AG20443 (cell line): Measurements from ENCODE around the gene PALM.
"Not testable (repeated sequence)": the region's sequence is repeated elsewhere in the genome, so short reads cannot be mapped to it uniquely, and the experiment has no call there.

Experiments
- DNase-seq: peaks from one replicate; pipeline ENCODE4 v3.0.0; 2012; ENCODE audit warnings: low spot score, mixed read lengths

PALM gene

DNA sequence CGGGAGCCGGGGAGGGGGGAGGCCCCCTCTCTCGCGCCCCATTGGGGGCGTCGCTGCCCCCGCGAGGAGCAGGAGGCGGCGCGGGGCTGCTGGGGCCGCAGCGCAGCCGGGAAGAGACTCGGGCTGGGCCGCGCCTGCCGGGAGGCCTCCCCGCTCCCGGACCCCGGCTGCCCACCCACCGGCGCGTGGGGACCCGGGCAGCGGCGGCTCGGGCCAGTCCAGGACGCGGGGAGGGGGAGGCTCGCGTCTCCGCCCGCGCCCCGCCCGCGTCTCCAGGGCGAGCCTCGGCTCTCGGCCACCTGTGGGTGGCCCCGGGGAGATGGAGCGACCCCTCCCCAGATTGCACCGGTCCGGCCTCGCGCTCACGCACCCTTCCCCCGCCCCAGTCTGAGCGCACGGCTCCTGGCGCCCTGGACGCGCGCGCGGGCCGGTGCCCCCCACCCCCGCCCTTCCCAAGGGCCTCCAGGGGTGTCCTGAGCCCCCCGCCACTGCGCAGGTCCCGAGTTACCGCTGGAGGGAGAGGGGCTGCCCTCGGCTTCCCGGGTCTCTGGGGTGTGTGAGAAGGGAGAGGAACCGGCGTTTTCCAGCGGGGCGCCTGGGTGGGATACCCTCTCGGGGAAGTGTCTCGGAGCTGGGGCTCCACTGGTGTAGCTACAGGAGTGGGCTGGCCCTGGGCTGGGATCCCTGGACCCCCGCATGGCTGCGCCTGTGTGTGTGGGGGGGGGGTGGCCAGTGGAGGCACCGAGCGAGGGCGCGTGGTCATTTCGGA lies 645 bp downstream of the PALM start:
- no peak for DNase-seq

GRCh38 chr19:709965-710571 lies 1.3 kb downstream of the PALM start:
- DNase-seq: no peak

GRCh38 chr19:710767-711166 lies 2.0 kb downstream of the PALM start:
- DNase-seq: no peak

GRCh38 chr19:711254-711653 lies 2.5 kb downstream of the PALM start:
- no peak for DNase-seq

DNA sequence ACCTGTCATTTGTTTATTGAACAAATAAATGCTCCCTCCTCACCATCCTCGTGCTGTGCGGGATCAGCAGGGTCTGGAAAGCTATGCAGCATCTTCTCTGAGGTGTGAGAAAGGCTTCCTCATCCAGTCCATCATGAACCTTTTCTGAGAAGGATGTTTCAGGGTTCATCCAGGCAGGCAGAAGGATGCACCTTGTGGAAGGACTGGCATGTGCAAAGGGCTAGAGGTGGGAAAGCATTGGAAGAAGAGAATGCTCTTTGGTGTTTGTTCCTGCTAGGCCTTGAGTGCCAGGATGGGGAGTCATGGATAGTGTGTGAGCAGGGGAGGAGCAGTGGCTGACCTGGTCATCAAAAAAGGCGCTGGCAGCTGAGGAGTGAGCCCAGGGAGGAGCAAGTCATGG lies 6.6 kb downstream of the PALM start:
- DNase-seq: no peak

DNA sequence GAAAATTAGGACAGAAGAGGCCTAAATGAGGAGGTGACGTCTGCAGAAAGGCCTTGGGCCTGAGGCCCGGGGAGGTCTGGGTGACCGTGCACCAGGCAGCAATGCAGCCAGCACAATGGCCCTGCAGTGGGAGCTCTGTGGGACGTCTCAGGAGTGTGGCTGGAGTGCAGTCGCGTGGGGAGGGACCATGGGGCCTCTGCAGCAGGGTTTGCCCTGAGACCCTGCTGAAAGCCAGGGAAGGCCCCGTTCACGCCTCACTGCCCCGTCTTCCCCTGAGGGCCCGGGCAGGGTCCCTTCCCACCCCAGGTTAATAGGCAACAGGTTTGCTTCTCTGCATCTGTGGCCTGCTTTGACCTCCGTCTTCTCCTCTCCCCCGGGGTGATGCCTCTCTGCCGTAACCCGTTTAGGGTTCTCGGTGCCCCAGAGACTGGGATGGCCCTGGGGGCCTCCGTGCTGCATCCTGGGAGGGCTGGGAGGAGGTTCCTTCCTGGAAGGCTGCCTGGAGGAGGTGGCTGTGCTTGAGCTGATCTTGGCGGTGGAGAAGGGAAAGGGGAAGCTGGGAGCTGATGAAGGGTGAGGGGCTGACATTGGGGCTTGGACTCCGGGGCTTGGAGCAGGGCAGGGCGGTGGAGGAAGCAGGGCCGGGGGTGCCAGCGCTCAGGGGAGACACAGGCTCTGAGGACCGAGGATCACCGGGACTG lies 9.7 kb downstream of the PALM start:
- no peak for DNase-seq

GRCh38 chr19:718991-719512 lies 10.3 kb downstream of the PALM start:
- DNase-seq: peak; percentile 76

GRCh38 chr19:719636-720344 lies 11.1 kb downstream of the PALM start:
- no peak for DNase-seq

GRCh38 chr19:720345-721160 lies 11.8 kb downstream of the PALM start:
- peak; percentile 18 for DNase-seq

- no peak for DNase-seq
Observed at GRCh38 chr19:722553-723101, 13.9 kb downstream of the PALM start.

DNA sequence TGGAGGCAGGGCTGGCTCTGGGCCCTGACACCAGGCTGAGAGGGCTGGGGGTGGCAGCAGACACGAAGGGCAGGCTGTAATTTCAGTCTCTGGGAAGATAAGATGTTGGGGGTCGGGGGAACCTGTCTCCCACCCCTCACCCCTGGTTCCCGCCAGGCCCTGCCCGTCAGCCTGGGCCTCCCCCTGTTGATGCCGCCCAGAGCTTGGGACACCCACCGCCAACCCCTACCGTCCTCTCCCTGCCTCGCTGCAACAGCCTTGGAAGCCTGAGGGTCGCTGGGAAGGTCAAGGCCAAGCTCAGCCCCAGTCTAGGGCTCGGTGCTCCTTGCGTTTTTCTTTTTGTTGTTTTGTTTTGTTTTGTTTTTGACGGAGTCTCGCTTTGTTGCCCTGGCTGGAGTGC lies 14.5 kb downstream of the PALM start:
- no peak for DNase-seq

DNA sequence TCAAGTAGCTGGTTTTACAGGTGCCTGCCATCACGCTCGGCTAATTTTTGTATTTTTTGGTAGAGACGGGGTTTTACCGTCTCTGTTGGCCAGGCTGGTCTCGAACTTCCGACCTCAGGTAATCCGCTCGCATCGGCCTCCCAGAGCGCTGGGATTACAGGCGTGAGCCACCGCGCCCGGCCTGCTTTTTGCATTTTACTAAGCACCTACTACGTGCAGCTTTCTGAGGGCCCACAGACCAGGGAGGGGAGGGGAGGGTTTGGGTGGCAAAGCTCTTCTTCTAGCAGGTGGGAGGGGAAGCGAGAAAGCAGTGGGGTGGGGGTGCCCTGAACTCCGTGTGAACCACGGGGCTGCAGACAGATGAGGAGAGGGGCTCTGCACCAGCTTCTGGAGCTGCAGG lies 15.0 kb downstream of the PALM start:
- no peak for DNase-seq

DNA sequence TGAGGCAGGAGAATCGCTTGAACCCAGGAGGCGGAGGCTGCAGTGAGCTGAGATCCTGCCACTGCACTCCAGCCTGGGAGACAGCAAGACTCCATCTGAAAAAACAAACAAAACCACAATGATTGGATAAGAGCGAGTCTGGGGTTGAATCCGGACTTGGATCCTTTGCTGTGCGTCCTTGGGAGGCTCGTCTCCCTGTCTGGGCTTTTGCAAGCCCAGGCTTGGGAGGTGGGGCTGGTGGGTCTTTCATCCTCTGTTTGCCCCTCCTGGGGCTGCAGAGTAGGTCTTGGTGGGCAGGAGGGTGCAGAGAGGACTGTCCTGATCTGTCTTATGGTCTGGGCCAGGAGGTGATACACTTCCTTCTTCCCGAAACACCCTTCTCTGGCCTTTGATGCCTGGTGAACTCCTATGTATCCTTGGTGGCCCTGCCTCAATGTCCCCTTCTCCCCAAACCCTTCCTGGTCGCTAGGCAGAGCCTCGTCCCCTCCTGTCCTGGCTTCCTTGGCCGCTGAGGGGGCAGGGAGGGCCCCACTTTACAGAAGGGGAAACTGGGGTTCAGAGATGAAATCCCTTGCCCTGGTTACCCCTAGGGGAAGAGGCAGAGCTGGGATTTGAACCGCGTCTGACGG lies 16.8 kb downstream of the PALM start:
- DNase-seq: no peak

DNA sequence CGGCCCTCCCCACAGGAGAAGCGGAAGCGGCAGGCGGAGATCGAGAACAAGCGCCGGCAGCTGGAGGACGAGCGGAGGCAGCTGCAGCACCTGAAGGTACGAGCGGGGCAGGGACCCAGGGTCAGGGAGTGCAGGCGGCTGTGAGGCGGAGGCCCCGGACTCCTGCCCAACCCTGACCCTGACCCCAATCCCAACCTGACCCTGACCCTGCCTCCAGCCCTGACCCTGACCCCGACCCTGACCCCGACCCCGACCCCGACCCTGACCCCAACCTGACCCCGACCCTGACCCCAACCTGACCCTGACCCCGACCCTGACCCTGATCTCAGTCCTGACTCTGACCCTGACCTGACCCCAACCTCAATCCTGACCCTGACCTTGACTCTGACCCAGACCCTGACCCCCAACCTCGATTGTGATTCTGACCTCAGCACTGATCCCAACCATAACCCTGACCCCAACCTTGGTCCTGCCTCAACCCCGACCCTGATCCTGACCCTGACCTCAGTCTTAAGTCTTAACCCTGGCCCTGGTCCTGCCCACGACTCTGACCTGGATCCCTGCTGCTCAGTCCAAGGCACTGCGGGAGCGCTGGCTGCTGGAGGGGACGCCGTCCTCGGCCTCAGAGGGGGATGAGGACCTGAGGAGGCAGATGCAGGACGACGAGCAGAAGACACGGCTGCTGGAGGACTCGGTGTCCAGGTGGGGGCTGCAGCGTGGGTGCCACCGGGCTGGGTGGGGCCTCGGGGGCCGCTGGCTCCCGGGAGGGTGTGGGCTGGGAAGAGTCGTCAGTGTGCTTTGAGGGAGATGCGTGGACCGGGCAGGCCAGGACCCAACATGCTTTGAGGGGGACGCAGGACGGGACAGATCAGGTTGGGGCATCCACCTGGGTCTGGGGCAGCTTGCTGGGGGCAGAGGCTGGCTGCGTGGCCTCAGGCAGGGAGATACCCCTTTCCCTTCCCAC lies 18.5 kb downstream of the PALM start:
- DNase-seq: no peak

GRCh38 chr19:728011-728410 lies 19.3 kb downstream of the PALM start:
- no peak for DNase-seq

DNA sequence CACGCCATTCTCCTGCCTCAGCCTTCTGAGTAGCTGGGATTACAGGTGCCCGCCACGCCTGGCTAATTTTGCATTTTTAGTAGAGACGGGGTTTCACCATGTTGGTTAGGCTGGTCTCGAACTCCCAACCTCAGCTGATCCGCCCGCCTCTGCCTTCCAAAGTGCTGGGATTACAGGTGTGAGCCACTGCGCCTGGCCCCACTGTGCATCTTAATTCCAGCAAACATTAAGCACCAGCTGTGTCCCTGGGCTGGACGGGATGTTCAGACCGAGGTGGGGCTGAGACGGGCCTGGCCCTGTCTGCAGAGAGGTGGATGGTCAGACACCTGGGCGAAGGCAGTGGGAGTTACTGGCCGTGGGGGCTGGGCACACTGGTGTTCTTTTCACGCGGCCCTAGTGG lies 20.8 kb downstream of the PALM start:
- DNase-seq: not testable (repeated sequence)

GRCh38 chr19:729965-730668 lies 21.4 kb downstream of the PALM start:
- no peak for DNase-seq

- DNase-seq: no peak
Observed at GRCh38 chr19:731000-731399, 22.3 kb downstream of the PALM start.
